ENCODE measurements around the gene NF1. TPM values are rescaled to one million over a fixed set of nuclear protein-coding genes. Genes with fewer than 3 reads are reported as not detected.

Gene NF1
- total and polyA plus RNA-seq, 8 donors, result 45.0 to 57.7 (median 52.0) TPM

GRCh38 chr17:31226373-31226772, 131.6 kb downstream of the NF1 start:
- no peaks in the 10 kb centered on the region for H3K27me3 ChIP-seq
- H3K4me1 ChIP-seq, result peaks cover 0 to 7% of the 10 kb centered on the region in 2 donors
- no peak overlapping the region for H3K4me3 ChIP-seq
- ATAC-seq (no peak), DNase-seq (peak in 1 of 4 donors; percentile 4)
- TF ChIP-seq, protein P1, sequence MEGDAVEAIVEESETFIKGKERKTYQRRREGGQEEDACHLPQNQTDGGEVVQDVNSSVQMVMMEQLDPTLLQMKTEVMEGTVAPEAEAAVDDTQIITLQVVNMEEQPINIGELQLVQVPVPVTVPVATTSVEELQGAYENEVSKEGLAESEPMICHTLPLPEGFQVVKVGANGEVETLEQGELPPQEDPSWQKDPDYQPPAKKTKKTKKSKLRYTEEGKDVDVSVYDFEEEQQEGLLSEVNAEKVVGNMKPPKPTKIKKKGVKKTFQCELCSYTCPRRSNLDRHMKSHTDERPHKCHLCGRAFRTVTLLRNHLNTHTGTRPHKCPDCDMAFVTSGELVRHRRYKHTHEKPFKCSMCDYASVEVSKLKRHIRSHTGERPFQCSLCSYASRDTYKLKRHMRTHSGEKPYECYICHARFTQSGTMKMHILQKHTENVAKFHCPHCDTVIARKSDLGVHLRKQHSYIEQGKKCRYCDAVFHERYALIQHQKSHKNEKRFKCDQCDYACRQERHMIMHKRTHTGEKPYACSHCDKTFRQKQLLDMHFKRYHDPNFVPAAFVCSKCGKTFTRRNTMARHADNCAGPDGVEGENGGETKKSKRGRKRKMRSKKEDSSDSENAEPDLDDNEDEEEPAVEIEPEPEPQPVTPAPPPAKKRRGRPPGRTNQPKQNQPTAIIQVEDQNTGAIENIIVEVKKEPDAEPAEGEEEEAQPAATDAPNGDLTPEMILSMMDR (IDR thresholded peaks at IDR 0.05), result no peak
- peaks cover 0 to 37% of the 10 kb centered on the region in 2 donors for H3K36me3 ChIP-seq
- intact Hi-C loops (cut with DNase I), result no loop called here
- no peaks in the 10 kb centered on the region for H3K9me3 ChIP-seq
- no peak overlapping the region for H3K27ac ChIP-seq

- DNase-seq (no peak), ATAC-seq (no peak)
- Histone ChIP-seq H3K36me3 (peaks cover 0 to 37% of the 10 kb centered on the region in 2 donors), H3K27ac (no peak overlapping the region), H3K4me3 (no peak overlapping the region), H3K9me3 (no peaks in the 10 kb centered on the region), H3K4me1 (peaks cover 0 to 7% of the 10 kb centered on the region in 2 donors), H3K27me3 (no peaks in the 10 kb centered on the region)
- intact Hi-C loops (cut with DNase I), result no loop called here
- TF ChIP-seq, protein P1 (IDR thresholded peaks at IDR 0.05), result no peak
Measured at GRCh38 chr17:31226950-31227349, 132.2 kb downstream of the NF1 start.

- Histone ChIP-seq H3K9me3 (no peaks in the 10 kb centered on the region), H3K4me1 (no peaks in the 10 kb centered on the region), H3K27ac (no peak overlapping the region), H3K4me3 (no peak overlapping the region), H3K27me3 (no peaks in the 10 kb centered on the region), H3K36me3 (peaks cover 5 to 76% of the 10 kb centered on the region in 2 donors)
- TF ChIP-seq, protein P1 (IDR thresholded peaks at IDR 0.05), result no peak
- intact Hi-C loops (cut with DNase I), result loop anchor here in 1 of 2 donors (10.0 kb wide), 1 partner anchor 133 kb away; no protein-coding TSS in a partner anchor
- ATAC-seq (no peak), DNase-seq (no peak)
Measured at GRCh38 chr17:31231852-31232251, 137.1 kb downstream of the NF1 start.

GRCh38 chr17:31235110-31235509, 140.3 kb downstream of the NF1 start:
- Histone ChIP-seq H3K36me3 (peaks cover 5 to 66% of the 10 kb centered on the region in 2 donors), H3K9me3 (no peaks in the 10 kb centered on the region), H3K27me3 (no peaks in the 10 kb centered on the region), H3K4me1 (no peaks in the 10 kb centered on the region), H3K4me3 (no peak overlapping the region), H3K27ac (no peak overlapping the region)
- ATAC-seq (no peak), DNase-seq (no peak)
- intact Hi-C loops (cut with DNase I), result loop anchor here in 1 of 2 donors (10.0 kb wide), 1 partner anchor 130 kb away; no protein-coding TSS in a partner anchor
- TF ChIP-seq, protein P1 (IDR thresholded peaks at IDR 0.05), result no peak

- TF ChIP-seq, protein P1 (IDR thresholded peaks at IDR 0.05), result no peak
- Histone ChIP-seq H3K27me3 (no peaks in the 10 kb centered on the region), H3K9me3 (no peaks in the 10 kb centered on the region), H3K4me1 (no peaks in the 10 kb centered on the region), H3K27ac (no peak overlapping the region), H3K4me3 (no peak overlapping the region), H3K36me3 (peaks cover 5 to 70% of the 10 kb centered on the region in 2 donors)
- DNase-seq, result no peak
- intact Hi-C loops (cut with DNase I), result loop anchor here in 1 of 2 donors (10.0 kb wide), 1 partner anchor 129 kb away; no protein-coding TSS in a partner anchor
- no peak for ATAC-seq
Measured at GRCh38 chr17:31236137-31236536, 141.4 kb downstream of the NF1 start.
